GM19035 (cell line): ENCODE measurements around the gene CENPM.

Source experiments
- ATAC-seq: cut with Tn5 transposase; IDR thresholded peaks from one replicate; pipeline ENCODE4 v1.9.1; 2021; ENCODE audit not compliant: unreplicated experiment

CENPM gene

DNA sequence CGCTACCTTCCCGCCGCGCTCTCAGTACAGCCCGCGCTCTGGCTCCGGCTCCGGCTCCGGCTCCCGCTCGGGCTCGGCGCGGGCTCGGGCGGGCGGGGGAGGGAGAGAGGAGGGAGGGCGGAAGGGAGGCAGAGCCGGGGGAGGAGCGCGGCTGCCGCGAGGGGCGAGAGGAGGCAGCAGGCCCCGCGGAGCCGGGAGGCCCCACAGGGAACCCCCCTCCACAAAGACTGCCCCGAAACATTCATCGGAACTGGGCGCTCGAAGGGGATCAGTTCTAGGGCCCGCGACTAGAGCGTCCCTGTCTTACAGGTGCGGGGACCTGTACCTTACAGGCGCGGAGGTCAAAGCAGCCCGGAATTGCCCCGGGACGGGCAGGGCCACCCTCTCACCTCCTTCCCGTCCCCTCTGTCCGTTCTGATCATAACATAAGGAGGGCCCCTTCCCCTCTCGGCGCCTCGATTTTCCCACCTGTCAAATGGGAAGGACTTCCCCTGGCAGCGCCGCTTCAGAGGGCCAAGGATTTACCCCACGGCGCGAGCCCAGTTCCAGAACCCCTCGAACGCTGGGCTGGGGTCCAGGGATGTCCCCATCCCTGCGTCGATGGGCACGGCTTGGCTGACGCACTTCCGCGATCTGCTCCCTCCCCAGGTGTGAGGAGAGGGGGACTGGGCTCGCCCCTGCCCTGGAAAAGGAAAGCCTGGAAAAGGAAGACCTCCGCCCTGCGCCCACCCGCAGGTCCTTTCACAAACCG, 31.7 kb downstream of the CENPM start, which contains the start of gene SHISA8:
Gene SHISA8, minus strand, starts transcription at position 40 of the 751 bp plus-strand sequence. CDS start 407 bp downstream, outside the sequence.
- ATAC-seq = no peak

DNA sequence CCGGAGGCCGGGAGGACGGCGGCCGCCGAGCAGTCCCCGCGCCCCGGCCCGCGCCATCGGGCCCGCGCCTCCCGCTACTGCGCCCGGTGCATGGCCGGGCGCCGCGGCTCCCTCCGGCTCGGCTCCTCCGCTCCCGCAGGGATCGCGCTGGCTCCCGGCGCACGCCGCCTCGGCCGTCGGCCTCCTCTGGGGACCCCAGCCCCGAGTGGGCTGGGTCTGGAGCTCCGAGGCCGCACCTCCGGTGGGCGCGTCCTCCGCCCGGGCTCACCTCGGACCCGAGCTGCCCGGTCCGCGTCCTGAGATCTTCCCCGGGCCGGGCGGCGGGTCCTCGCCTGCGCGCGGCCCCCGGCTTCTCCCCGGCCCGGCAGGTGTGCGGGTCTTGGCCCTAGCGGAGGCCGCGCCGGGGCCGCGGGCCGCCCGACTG, 32.3 kb downstream of the CENPM start:
- ATAC-seq = no peak

DNA sequence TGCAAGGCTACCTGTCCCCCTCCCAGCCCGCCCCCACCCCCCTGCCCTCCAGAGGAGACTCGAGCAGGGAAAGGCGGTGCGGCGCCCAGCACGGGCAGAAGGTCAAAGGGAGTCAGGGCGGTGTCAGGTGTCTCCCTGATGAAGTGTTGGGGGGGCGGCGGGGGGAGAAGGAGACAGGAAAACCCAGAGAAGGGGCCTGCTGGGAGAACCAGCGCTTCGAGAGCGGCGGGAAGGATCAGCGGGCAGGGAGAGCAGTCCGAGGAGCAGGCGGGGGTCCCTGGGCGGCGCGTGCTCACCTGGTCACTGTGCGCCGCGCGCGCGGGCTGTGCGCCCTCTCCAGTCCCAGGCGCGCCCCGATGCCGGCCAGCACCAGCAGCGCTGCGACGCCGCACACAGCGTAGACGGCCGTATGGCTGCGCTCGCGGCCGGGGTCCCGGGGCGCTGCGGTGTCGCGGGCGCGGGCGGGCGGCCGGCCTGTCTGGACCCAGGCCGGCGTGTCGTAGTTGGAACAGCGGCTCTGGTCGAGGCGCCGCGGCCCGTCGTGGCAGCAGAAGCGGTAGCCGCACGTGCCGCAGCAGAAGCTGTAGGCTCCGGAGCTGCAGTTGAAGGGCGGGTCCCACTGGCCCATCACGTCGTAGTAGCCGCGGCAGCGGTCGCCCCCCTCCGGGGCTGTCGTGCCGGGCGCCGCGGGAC, 33.0 kb downstream of the CENPM start:
- ATAC-seq = no peak

DNA sequence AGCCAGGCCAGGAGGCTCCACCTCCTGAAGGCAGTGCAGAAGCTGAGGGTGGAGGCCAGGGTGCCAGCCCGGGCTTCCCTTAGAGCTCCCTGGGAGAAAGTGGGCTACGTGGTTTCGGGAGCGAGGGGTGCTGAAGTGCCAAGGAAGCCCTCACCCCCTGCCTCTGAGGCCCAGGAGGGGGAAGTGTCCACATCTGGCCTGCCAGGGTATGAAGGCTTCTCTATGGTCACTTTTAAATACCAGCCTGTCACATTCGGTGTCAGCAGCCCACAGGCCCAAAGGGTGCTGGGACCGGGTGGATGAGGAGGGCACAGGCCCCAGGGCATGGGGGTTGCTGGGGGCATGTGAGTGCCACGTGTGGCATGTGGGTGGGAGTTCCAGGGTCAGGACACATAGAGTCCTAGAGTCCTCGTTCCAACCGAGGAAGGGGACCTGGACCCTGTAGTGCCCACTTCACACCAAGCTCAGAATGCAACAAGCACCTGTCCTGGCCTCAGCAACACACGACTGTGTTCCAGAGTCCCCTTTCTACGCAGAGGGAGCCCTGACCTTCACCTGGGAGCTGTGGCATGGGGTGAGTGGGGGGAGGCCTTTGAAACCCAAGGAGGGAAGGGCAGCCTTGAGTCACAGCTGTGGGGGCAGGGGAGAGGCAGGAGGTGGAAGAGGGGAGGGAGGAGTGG, 33.8 kb downstream of the CENPM start:
- ATAC-seq = no peak

DNA sequence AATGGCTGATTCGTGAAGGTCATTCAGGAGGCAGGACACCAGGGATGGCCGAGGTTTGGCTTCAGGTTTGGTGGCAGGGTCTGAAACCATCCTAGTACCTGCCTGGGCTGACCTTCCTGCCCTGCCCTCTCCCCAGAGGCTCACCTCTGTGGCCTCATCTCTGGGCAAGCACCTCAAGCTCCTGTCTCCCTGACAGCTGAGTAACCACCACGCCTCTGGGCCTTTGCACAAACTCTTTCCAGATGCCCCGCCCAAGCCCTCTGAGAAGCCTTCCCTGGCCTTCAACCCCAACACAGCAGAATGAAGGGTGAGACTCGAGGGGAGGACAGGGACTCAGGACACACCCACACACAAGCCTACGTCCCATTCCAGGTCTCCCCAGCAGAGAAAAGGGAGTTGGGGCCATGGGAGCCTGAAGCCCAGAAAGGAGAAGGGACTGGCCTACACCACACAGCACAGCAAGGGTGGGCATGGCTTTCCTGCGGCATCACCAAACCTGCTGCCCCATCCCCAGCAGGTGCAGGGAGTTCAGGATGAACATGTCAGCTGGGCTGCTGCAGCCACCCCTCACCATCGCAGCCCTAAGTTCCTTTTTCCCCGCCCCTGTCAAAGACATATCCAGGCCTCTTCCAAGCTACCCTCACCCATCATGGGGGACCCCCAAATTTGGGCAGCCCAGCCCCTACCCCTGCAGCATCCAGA, 34.5 kb downstream of the CENPM start:
- no peak for ATAC-seq

DNA sequence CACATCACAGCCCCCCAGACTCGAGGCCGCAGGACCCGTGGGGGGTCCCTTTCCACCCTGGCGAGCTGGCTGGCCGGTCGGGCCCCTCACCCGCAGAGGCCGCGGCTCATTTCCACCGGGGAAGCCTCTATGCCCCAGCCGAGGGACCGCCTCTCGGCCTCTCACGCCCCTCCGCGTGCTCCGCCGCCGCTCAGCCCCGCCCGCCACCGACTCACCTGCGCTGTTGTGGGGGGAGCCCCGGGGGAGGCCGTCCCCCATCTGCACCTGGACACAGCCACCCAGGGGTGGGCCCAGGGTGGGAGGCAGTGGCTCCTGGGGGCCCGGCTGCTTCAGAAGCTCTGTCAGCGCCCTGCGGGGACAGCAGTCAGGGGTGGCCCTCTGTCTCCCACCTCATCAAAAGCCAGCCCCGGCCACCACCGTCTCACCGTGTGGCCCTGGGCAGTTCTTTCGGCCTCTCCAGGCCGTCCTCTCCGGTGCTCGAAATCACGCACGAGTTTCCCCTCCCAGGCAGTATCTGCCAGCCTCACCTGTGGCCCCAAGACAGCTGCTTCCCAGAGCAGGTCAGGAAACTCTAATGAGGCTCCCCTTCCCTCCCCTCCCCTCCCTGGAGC, 35.8 kb downstream of the CENPM start:
- ATAC-seq = no peak

DNA sequence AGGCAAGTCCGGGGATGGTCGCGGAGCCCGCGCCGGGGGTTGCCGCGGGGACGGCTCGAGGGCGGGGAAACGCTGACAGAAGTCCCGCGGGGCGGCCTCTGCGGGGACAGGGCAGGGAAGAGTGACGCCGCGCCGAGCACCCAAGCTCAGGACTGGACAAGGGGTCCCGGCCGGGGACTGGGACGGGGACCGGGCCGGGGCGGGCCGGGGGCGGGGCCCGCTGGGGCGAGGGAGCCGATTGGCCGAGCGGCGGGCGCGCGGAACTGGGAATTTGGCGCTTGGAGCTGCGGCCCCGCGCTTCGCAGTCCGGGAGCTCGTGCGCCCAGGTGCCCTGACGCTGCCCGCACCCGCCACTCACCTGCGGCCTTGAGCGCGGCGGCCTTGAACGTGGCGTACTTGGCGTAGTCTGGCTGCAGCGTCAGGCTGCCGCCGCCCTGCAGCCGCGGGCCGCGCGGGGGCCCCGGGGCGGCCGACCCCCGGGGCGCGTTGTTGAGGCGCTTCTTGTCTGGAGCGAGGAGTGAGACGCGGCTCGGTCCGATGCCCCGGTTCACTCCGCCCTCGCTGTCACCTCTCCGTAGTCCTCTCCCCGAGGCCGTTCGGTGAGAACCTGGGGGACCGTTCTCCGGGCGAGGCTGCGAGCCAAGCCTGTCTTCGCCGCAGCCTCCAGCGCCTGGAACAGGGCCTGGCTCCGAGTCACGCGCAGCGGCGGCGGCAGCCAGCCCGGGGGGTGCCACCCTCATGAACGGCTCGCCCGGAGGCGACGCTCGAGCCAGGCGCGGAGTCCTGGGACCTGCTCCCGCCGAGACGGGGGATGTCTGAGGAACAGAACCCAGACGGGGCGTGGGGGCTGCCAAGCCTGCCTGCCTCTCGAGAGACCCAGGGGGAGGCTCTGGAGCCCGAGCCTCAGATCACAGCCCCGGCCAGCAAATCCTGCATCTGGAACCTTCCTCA, 36.6 kb downstream of the CENPM start:
- no peak for ATAC-seq

DNA sequence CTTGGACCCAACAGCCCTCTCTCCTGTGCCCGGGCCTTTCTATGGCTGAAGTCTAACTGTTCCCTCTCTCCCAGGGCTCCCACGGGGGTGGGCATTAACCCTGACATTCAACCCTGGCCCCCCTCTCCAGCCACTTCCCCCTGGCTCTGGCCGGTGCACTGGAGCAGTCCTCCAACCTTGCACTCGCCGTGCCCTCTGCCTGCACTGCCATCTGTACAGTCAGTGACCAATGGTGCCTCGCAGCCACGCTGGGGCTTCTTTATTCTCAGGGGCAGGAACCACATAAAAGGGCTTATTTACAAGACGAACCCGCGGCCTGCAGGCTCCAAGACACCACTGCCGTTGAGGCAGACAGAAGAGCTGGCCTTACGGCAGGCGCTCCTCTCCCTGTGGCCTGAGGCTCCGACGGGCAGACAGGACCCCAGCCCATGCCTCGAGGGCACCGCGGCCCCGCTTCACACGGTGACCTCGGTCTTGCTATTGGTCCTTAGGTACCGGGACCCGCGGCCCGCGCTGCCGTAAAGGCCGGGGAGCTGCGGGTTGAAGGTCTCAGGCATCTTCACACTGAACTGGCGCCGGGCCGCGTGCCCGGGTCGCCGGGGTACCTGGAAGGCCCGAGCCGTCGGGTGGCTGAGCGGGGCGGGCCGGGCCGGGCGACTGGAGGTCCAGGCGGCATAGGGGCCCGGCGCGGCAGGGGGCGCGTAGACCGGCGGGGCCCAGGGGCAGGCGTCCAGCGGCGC, 37.5 kb downstream of the CENPM start:
- ATAC-seq = no peak

DNA sequence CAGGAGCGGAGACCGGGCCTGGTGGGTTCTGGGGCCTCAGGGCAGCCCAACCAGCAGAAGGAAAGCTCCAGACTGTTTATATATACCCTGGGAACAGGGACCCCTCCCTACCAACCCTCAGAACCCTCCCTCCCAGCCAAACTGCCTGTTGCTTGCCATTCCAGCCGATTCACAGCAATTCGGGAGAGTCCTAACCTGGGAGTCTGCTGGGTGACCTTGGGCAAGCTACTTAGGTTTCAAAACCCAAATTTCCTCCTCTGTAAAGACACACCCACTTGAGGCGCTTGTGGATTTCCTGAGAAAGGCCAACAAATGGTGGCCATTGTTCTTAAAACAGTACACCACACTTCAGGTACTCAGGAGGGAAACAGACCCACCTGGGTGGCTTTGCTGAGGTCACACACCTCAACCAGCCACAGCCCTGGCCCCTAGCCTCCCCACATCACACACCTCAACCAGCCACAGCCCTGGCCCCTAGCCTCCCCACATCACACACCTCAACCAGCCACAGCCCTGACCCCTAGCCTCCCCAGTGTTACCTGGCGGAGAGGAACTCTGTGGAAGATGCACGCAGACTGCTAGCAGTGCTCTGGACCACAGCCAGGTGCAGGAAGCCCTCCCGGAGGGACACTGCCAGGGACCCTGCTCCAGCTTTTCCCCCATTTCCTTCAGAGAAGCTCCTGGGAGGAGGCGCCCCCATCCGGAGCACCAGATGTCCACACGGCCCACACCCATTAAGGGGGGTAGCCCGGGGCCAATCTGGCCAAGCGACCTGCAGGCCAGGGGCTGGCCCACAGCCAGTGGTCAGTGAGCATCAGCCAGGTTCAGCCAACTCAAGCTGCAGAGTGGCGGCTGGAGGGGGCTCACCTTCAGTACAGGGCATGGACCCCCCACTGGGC, 38.3 kb downstream of the CENPM start:
- no peak for ATAC-seq

DNA sequence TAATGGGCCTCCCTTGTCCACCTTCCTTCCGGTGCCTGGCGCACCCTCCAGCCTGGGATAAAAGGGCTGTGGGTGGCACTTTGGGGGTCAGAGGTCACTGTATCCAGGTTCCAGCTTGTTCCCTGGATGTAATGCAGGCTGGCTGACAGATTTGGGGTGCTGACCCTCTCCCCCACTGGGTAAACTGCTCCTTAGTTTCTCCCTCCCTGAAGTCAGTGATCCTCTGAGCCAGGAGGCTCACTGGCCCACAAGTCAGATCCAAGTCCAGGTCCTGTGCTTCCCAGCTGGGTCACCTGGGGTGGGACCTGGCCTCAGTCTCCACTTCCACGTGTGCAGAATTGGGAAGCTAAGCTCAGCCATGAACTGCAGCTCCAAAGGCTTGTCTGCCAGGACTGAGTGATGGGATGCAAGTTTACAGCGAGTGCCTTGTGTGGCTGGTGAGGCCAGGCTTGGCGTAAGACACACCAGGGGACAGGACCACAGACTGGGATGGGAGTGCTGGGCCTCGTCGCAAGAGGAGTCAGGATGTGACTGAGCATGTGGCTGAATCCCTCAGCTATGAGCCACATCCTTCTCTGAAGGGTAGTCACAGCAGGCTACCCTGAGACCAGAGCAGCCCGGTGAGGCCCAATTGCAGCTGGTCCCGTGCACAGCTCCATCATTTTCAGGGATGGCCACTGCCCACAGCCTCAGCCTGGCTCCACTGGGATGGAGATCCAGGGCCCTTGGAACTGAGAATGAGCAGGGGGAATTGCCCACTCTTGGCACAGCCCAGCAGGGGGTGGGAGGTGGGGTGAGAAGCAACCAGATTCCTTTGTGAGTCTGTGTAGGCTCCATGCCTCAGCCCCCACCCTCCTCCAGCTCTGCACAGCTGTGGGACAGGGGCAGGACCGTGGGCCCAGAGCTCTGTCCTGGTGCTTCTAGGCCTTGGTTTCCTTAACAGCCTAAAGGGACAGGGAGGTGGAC, 39.2 kb downstream of the CENPM start:
- no peak for ATAC-seq

DNA sequence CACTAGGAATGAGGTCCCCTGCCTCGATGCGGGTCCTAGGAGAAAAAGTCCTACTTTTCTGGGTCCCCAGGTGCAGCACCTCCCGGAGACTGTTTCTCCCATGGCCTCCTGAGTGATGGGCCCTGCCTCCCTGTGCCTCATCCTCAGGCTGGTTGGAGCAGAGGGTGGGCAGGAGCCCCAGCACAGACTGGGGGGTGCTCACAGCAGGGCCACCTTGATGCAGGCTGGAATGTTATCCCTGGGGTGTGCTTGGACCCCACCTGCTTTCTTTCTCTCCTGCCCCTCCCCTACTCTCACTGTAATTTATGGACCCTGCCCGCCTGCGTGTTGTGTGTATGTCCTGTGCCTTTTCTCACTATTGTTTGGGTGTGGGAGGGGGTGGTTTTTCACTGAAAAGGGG, 40.1 kb downstream of the CENPM start:
- ATAC-seq = no peak

DNA sequence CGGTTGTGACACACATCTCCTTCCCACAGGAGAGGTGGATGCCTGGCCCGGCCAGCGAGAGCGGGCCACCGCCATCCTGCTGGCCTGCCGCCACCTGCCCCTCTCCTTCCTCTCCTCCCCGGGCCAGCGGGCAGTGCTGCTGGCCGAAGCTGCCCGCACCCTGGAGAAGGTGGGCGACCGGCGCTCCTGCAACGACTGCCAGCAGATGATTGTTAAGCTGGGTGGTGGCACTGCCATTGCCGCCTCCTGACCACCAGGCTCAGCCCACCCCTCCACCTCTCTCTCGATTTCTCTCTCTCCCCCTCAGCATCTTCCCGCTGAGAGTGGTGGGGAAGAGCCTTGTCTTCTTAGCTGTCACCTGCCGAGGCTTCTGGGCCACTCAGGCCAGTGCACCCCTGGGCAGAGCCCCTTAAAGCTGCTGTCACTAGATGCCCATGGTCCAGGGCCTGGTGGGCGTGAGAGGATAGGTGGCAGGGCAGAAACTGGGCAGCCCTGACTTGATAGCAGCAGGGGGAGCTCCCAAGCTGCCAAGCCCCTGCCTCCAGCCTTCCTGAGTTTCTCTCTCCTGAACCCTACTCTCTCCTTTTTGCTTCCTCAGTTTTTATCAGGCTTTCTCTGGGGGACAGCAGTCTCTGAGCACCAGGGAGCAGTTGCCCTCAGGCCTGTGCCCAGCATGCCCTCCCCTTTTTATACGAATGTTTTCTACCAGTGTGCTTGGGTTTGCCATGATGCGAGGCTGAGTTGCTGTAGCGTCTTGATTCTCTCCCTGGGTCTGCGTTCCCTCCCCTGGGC, 41.3 kb downstream of the CENPM start:
- ATAC-seq = no peak

DNA sequence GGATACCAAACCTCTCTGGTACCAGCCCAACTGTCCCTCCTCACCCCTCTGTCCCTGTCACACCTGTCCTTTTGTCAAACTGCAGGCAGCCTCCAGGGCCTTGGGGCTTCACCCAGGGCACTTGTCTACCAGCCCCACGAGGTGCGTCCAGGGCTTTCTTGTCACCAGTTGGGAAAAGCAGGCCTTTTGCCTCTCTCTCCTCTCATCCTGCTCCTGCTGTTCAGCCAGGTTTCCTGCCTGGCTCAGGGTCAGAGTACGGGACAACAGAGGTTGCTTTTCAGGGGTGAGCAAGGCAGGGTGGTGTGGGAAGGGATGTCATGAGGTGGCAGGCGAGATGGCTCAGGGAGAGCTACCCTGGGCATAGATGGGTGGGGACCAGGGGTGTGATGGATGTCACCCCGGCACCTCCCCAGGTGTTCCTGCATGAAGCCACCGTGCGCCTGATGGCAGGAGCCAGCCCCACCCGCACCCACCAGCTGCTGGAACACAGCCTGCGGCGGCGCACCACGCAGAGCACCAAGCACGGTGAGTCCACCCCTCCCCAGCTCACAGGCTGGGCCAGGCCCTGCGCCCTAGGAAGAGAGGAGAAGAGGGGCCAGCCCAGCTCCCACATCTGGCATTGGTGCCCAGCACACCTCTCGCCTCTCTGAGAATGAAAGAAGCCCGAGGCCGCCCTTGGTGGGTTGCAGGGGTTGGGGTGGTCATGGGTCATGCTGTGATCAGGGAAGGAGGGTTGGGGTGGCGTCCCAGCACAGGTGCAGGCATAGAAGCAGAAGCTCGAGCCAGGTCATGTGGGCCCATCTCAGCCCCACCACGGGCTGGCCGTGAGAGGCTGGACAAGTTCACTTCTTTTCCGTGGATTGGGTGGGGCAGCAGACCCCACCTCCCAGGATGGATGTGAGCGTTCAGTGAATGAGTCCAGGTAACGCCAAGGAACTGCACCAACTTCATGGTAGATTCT, 42.2 kb downstream of the CENPM start:
- ATAC-seq = no peak

DNA sequence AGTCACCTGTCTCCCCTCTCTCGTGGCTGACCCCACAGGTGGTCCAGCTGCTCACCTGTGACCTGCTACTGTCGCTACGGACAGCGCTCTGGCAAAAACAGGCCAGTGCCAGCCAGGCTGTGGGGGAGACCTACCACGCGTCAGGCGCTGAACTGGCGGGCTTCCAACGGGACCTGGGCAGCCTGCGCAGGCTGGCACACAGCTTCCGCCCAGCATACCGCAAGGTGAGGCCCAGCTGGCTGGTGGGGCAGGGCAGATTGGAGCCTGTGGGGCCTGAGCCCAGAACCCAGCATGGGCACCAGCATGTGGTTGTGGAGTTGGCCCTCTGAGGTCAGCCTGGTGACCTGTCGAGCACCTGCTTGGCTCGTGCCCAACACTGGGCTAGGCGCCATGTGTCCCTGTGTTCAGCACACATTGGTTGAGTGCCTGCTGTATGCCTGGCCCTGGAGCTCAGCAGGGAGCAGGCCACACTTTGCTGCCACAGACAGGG, 44.0 kb downstream of the CENPM start:
- ATAC-seq = no peak

DNA sequence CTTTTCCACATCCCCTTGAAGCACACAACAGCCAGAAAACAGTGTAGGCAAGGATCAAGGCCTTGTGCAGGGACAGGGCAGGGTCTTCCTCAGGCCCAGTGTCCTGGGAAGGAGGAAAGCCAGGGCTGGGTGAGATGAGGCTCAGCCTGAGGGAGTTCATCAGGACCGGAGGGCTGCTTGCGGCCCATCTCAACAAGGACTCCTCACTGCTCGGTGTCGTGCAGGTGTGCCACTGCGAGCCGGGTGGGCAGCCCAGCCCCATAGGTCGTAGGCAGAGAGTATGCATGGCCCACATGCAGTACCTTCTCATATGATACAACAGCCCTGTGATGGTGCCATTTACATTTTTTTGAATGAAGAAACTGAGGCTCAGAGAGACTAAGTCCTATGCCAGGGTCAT, 44.9 kb downstream of the CENPM start:
- ATAC-seq = no peak
